ENCODE measurements around the gene SMIM43.
"Not testable (repeated sequence)": the region's sequence is repeated elsewhere in the genome, so short reads cannot be mapped to it uniquely, and the experiment has no call there.

The SMIM43 gene

DNA sequence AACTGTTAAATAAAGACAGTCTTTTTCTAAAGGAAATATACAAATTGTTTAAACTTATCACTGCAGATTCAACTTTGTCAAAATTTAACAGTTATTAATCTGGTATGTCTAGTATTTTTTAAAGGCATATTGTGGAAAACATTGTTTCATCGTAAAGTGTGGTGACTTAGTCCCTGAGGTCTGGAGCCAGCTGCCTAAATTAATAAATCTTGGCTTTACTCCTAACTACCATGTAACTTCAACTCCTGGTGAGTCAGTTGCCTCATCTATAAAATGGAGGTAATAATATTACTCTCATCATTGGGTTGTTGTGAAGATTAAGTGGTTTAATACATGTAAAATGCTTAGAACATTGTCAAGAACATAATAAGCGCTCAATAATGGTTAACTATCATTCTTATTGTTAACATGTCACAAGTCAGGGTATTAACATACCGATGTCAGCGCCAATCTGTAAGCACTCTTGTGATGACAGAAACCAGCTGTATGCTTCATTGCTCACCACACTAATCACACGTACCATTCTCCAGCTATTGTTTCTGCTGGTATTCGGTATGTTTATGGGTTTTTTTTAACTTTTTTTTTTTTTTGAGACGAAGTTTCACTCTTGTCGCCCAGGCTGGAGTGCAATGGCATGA lies 14.1 kb upstream of the SMIM43 start:
- no peak for DNase-seq

DNA sequence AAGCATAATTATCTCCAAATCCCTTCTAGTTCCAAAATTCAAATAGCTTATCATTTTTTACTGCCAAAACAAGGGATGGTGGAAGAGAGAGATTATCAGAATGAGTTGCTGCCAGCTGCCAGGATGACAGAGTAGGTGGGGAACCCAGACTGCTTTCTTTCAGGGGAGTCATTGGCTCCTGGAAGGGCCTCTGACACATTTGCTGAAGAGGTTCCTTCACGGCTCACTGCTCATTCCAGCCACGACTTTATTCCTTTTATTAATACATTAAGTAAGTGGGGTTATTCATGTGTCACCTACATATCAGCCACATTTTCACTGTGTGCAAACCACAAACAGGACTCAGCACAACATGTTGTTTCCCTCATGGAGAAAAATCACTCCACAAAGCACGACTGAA lies 12.7 kb upstream of the SMIM43 start:
- DNase-seq: no peak

DNA sequence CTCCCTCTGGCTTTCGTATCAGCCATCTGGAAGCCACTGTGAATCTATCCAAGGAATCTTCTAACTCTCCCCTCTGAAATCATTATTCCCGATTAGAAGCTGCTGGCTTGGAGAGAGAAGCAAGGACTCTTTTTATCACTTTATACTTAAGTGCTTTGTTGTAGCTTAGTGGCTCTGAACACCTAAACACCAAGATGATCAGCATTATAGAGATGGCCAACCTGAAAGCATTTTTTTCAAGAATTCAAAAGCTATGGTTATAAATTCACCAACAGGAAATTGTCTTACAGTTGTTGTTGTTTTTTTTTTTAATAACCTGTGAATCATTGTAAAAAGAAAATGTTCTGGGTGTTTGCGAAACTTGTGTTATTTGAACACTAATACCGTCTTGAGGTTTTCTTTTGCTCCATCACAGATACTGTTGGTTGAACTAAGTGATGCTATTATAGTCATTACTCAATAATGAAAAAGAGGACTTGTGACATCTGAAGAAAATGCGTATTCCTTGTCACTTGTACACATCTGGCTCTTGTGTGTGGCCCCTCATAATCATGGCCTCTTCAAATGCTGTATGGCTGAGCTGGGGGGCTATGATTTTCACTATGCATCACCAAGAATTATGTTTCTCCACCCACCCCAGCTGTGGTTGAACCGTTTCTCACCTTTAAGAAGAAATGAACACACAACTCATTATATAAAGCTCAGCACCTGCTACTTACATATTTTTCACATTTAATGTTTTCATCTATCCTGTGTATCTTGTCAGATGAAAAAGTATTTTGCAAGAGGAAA lies 11.8 kb upstream of the SMIM43 start:
- DNase-seq: no peak

DNA sequence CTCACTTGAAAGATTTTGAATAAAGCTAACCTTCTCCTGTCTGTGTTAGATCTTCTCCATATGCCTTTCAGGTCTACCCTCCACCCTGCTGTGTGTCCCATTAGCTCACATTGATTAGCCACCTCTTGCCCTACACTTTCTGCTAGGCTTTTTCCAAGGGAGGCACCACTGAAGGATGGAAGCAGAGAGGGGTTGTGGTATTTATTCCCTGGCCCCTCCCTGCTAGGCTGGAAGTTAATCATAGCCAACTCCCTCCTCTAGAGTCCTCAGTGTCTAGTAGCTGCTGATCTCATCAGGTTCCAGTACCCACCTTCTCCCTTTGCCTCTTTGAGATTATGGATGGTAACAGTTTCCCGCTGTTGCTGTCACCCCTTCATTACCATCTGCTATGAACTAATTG lies 8.9 kb upstream of the SMIM43 start:
- DNase-seq: no peak

DNA sequence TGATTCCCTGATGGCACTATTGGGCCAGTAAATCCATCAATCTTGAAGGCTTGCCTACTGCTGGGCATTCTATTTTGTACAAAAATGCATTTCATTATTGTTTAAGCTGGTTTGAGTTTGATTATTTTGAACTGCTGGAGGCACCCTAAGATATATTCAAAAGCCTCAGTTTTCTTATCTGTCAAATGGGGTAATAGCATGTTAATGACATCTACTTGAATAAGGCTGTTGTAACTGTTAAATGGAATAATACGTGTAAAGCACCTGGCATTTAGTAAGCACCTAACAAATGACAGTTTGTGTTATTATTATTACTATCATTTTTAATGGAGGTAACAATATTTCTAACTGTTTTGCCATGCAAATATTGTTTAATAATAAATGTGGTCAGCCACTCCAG lies 6.9 kb upstream of the SMIM43 start:
- DNase-seq: no peak

DNA sequence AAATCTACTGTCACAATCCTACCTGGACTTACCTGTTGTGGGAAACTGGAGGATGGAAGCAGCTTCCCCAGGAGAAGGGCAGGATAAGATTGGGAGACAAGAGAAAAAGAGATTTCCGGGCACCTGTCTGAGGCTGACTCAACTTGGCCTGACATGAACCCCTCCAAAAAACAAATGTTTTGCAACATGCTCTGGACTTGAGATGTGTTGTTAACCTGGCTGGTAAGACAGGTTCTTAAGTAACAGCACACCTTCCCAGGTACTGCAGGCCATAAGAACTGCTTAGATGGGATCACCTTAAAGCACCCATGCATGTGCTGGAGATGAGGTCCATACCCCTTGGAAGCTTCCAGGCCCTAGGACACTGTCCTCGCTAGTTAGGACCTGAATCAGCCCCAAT lies 4.4 kb upstream of the SMIM43 start:
- no peak for DNase-seq

DNA sequence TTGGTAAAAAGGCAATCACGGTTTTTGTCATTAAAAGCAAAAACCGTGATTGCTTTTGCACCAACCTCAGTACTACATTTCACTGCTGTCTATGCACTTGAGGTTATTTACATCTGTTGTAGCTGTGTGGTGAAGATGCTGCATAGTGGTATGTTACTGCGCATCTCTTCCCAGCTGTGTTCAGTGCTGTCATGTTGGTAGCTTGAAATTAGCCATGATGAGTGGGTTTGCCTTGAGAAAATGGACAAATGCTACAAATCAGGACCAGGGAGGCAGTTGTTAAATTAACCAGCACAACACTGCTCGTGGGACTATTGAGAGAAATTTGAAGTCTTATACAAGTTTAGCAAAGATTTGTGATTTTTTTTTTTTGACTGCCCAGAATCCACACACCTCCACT lies 2.2 kb upstream of the SMIM43 start:
- no peak for DNase-seq

DNA sequence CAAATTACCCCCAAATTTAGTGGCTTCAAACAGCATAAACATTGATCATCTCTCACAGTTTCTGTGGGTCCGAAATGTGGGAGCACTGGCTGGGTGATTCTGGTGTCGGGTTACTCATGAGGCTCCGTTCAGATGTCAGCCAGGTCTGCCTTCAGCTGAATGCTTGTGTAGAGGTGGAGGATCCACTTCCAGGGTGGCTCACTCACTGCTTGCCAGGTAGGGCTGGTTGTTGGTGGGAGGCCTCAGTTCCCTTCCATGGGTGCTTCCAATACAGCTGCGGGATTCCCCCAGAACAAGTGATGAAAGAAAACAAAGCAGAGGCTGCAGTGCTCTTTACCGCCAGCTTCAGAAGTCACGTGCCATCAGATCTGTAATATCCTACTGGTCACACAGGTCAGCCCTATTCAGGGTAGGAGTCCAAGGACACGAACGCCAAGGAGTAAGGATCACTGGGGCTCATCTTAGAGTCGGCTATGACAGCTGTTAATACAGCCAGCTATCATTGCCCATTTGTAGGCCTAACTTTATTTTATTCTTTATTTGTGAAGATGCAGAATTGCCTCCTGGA lies 1.1 kb upstream of the SMIM43 start:
- DNase-seq: no peak

DNA sequence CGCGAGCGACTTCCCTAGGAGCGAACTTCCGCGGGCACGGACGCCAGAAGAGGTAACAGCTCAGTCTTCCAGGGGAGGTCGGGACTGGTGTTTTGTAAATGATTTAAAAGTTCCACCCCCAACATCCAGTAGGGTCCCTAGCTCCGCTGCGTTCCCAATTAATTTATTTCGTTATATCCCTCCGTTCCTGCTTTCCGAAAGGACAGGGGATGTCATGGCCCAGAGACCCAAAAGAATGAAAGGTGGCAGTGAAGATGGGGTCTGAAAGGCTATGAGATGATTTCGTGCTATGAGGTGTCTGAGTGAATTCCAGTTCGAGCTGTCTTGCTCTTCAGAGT lies 373 bp upstream of the SMIM43 start:
- DNase-seq: no peak

DNA sequence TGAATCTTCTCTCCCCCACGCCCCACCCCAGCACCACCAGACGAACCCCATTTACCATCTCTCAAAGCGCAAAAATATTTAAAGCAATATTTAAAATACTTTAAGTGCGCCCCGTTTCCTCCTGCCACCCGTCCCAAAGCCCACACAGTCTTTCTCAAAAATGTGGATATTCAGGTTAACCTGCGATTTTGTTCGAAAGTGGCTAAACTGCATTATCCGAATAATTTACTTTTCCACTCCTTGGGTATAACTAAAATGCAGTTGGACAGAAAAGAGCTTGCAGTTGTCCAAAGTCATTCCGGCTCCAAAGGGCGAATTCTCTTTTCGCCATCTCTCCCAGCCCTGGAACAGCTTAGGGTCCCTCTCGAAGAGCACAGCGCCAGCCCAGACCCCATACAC lies 662 bp downstream of the SMIM43 start:
- no peak for DNase-seq

DNA sequence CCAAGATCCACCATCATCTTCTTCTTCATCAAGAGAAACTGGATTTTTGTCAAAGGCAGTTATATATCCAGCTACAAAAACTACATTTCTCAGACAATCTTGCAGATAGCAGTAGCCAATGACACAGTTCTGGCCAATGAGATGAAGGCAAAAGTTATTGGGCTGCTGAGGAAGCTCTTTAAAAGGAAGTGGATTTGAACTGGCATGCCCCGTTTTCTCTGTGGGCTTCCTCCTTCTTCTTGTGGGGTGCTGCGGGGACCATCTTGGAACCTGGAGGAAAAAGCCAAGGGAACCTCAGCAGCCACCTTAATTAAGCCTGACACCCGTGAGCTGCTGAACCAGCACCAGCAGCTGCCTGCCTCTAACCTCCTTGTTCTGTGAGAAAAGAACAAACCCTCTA lies 4.8 kb downstream of the SMIM43 start:
- no peak for DNase-seq

DNA sequence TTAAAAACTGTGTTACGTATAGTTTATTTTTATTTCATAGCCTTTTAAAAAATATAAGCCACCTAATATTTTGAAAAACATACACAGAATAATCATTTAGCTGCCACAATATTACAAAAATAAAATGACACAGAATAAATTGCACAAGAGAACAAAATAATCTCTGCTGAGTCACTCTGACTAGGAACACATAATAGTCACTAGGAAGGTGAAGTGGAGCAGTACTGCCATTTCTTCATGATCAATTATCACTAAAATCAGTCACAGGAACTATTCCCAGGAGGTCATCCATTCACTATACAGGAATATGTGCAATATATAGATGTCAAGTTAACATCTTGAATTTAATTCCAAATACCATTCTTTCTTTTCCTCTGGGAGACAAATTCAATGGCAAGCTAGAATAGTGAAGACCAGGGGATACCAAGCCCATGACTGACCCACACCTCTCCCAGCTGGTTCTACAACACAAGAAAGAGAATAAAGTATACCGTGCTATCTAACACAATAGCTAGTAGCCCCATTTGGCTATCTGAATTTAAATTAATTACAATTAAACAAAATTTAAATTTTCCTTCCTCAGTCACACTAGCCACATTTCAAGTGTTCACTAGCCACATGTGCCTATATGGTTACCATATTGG lies 5.9 kb downstream of the SMIM43 start:
- DNase-seq: no peak

DNA sequence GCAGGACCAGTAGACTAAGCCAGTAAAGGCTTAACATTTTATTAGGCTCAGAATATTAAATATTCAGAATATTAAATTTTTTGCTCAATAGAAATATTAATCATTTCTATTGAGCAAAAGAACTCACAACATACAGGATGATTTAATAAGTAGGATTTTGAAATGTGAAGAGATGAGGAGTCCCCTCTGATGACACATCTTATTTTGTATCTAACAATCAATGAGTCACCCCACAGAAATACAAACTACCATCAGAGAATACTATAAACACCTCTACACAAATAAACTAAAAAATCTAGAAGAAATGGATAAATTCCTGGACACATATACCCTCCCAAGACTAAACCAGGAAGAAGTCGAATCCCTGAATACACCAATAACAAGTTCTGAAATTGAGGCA lies 12.8 kb downstream of the SMIM43 start:
- DNase-seq: not testable (repeated sequence)

DNA sequence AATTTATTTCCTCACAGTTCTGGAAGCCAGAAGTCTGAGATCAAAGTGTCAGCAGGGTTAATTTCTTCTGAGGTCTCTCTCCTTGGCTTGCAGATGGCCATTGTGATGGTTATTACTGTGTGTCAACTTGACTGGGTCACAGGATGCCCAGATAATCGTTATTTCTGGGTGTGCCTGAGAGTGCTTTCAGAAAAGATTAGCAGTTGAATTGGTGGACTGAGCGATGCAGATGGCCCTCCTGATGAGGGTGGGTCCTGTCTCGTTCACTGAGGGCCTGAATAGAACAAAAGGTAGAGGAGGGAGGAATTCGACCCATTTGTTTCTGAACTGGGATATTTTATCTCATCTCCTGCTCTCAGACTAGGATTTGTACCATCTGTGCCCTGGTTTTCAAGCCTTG lies 15.7 kb downstream of the SMIM43 start:
- DNase-seq: no peak

DNA sequence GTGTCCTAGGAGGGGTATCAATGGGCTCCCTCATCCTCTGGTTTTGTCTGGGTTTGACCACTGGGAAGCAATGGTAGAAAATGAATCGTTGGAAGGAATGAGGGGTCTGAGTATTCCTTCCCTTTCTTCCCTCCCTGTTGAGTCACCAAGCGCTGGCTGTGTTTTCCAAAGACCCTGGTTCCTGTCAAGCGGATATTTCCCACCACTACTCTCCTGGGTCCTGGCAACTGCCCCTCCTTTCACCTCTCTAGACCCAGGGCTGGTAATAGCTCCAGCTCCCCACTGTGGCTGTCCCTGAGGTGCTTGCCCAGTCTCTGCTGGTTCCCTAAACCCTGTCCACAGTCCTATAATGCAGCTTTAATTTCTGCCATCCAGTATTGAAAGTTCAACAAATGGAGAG lies 22.2 kb downstream of the SMIM43 start:
- DNase-seq: no peak

DNA sequence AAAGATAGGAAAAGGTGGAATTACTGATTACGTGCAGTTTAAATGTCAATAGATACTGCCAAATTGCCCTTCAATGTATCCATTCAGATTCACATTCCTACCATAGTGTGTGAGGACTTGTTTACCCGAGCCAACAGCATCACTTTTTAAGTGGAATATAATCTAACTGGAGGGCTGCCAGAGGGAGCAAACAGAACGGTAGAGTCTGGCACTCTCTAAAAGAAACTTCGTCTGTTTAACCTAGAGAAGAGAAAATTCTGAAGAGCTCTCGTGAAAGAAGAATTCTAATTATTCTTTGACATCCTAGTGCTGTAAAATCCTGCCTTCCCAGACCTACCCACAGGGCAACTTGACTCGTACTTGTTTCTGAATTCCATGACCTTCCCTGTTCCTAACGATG lies 23.2 kb downstream of the SMIM43 start:
- no peak for DNase-seq

DNA sequence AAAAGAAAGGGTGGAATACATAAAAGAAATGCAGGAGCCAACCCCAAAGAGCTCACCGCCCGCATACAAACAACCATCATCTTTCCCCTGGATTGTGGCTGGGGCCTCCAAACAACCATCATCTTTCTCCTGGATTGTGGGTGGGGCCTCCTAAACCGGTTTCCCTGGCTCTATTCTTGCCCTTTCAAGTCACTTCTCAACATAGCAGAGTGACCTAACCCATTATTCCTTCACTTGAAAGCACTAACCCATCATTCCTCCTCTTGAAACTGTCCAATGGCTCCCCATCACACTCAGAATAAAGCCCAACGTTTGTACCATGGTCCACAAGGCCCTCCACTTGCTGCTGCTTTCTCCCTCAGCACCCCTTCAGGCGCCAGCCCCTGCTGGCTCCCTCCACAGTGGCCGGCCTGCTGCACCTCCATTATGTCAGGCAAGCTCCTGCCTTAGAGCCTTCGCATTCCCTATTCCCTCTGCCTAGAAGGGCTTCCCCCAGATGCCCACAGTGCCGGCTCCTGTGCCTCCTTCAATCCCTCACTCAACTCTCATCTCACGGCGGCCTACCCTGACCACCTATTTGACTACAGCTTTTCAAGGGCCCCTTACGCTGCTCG lies 24.1 kb downstream of the SMIM43 start:
- DNase-seq: no peak

DNA sequence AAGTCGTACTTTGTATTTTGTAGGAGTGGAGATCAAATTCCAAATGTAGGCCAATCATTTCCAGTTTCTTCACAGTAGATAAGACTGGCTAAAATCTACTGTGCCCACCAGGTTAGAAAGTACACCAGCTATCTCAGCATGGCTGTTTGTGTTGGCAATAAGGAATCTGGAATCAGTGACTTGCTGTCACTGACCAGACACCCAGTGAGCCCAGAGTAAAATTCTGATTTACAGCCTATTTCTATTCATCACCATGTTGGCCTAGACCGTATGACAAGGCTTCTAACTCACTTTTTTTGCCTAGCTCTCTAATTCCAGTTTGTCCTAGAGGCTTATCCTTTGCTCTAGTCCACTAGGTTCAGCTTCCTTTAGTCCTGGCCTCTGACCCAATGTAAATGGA lies 25.4 kb downstream of the SMIM43 start:
- no peak for DNase-seq

DNA sequence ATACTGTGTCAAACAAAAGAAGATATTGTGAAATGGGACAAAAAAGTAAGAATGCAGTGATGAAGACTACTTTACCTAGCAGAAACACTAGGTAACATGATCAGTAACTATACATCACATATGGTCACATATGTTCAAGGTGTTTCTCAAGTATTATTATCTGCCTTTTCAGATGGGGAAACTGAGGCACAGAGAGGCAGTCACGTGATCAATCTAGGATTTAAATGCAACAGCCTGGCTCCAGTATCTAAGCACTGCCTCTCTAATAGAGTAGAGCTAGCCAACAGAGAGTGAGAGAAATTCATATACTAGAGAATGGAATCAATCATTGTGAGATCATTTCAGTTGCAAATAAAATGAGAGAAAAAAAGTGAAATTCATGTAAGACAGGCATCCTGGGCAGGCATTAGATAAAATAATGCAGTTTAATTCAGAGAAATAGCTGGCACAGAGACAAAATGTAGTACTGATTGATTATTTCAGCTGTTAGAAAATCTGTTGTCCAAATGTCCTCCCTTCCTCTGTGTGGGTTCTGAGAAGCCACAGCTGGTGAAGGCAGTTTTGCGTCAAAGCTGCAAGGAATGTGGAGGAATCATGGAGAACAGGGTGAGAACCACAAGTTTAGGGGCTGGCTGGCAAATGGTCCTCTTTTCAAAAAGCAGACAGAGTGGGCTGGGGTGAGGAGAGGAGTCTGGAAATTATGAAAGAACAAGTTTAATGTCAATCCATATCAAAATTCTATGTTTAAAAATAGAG lies 26.0 kb downstream of the SMIM43 start:
- no peak for DNase-seq

DNA sequence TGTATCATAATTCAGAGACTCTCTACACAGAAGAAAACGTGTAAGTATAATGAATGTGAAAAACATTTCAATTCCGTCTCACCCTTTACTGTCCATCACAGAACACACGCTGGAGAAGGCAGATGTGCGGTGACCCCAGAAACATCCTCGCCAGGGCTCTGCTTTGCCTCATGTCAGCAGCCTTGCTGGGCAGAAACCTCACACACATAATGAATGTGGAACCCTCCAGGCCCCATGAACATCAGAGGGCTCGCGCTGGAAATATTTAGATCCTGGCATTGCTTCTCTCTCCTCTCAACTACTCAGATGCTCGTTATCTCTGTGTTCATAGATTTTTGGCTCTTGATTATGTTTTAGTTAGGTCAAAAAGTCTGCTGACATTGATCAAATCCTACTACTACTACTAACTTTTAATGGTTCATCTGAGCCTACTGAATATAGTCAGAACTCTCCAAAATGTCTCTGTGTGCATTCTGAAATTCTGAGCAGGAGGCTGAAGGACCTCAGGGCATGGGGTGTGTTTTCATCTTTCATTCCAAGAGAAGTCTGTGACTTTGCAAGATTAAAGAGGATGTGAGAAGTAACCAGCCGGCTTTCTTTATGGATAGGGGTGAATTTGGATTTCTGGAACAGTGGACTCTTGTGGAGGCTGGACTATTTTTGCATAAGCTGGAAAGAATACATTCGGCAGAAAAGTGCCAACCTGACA lies 27.0 kb downstream of the SMIM43 start:
- DNase-seq: no peak

DNA sequence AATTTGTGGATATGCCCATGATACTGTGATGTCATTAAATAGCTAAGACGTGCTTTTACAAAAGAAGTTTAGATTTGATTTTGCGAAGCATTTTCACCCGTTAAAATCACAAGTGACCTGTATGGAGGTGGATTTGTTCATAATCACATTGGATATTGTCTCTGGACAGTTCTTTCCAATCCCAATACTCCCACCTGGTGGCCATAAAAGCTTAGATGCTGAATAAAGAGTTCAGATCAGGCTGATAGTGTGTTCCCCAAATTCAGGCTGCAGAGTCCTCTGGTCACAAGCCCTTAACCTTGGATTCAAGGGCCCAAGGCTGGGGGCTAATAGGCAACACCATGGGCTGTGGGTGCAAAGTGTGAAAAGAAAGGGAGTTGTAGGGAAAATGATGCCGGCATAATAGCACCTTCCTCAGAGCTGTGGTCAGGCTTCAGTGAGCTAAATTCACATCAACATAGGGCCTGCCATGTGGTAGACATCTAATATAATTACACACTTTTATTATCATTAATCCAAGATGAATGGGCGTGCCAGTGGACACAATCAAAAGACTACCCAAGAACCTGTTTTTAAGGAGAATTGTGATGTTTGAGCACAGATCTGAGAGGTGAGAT lies 28.1 kb downstream of the SMIM43 start:
- DNase-seq: peak in 1 of 5 donors; percentile 21

DNA sequence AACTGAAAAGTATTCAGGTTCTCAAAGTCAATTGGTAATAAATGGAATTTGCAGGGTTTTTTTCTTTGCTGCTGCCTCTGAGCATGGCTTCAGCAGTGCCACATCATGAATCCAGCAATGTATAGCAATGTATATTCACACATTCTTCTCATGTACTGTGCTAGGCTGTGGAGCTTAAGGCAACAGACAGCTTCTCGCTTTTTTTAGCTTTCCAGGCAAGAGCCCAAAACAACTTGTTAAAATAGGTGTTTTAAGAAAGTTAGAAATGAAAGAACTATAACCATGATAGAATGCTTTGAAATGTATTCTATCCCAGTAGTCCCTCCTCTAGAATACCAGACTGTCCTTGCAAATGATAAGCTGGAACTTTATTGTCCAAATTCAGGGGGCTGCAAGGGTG lies 30.4 kb downstream of the SMIM43 start:
- DNase-seq: no peak

Measured in T-helper 1 cell (primary cell).